Stromal cell of bone marrow (primary cell): ENCODE results near the gene RNF121.

Source experiments
- DNase-seq: peaks from one replicate; pipeline ENCODE4 v3.0.0-alpha.2; 2012; ENCODE audit warnings: low read depth

Gene RNF121

DNA sequence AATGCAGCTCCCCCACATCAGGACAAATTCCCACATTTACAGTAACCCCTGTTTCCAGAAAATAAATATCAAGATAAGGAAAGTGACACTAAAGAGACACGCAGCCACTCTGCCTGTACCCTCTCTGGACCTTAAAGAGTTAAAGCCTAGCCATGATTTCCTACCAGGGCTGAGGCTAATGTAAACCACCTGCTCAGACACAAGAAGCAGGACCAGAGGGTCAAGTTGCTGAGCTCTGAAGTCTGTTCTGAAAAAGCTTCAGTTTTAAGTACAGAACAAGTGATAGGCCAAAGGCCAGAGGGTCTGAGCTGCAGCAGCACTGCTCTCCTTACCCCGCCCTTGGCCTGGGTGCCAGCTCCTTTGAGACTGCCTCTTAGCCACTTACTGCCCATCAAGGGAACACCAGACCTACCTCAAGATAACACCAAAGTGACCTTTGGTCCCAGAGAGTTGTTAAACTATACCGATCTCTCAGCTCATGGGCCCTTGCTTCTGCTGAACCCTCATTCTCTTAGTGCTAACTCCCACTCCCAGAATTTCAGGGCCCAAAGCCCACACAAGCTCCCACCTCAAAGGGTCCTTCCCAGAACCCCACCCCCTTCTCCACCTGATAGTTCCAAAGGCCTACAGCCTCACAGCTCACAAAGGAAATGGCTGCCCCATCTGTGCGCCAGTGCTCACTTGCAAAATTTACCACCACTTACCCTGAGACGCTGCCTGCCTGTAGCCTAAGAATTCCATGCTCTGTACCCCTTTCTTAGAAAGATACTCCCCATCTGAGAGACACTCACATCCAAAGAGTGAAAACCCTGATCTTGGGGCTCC, 110.4 kb downstream of the RNF121 start:
- DNase-seq = no peak

DNA sequence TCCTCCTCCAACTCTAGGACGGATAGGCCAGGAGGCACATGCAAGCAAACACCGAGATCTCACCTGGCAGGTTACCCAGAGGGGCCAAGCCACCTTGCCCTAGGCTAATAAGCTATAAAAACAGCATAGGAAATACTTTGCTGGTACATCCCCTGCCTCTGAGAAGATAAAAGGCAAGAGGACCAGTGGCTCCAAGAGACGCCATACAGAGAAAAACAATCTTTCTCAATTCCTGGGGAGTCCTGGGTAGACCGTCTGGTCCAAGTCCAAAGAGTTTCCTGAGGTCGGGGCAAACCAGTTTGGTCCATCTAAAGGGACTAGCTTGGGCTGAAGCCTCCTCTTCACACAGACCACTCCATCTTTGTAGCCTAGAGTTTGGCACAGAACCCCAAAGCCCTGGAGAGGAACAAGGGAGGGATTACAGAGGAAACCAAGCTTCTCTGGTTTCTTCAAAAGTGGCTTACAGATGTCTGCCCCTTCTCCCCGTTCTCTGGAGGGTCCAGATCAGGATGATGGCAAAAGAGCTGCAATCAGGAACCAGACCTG, 111.1 kb downstream of the RNF121 start:
- DNase-seq = no peak

DNA sequence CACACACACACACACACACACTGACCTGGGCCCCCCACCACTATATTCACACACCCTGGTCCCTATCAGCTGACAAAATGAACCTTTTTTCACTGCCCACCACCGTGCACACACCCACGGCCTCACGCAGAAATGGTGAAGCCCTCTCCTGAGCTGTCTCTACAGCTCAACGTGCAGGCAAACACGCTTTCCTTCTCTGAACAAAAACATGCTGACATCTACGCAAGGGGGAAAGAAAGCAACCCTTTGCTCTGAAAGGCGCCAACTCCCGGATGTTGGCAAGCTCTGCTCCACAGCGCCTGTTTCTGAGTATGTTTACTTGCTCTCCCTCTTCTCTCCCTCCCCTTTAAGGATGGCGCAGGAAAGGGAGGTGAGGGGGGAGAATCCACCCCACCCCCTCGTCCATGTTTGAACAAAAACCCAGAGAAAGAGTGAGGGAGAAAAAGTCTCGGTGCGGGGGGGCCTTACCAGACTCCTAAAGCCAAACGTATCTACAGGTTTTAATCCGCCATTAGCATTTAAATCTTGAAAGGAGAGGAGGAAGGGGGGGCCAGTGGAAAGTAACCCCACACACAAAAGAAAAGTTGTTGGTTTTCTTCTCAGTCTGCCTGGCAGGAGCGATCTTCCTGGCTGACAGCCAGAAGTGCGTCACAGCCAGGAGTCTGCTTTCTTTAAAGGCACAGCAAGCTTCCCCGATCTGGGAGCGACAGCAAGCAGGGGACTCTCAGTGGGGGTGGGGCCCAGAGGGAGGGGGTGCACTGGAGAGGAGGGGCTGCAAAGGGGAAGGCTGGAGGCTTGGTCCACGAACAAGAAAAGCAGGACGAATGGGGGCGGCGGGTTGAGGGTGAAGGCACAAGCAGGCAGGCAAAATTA, 111.9 kb downstream of the RNF121 start:
- peak; percentile 93 for DNase-seq

DNA sequence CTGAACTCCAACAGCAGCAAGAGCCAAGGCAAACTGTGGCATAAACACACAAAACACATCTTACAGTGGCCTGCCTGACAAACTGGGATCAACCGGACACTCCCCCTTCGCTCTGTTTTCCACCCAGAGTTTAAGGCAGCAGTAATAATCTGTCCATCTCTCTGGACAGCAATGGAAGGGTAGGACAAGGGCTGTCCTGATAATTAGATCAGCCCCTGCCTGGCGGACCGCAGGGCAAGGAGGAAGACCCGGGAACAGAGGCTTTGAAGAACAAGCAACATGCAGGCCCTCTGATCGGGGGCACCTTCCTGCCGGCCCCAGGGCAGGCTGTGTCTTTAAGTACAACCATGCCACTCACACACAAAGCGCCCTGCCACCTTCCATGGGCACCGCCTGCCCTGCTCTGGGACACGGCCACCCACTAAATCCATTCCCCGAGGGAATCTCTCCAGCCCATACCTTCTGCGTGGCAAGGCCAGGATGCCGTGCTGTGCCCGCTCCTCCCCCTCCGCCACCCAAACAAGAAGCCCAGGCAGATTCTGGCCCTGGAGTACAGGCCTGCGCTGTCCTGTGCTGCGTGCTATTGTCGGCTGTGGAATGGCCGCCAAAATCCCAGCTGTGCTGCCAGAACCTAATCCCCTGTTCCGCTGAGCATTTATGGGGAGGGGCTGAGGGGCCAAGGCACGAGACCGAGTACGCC, 112.7 kb downstream of the RNF121 start:
- DNase-seq = peak; percentile 47

DNA sequence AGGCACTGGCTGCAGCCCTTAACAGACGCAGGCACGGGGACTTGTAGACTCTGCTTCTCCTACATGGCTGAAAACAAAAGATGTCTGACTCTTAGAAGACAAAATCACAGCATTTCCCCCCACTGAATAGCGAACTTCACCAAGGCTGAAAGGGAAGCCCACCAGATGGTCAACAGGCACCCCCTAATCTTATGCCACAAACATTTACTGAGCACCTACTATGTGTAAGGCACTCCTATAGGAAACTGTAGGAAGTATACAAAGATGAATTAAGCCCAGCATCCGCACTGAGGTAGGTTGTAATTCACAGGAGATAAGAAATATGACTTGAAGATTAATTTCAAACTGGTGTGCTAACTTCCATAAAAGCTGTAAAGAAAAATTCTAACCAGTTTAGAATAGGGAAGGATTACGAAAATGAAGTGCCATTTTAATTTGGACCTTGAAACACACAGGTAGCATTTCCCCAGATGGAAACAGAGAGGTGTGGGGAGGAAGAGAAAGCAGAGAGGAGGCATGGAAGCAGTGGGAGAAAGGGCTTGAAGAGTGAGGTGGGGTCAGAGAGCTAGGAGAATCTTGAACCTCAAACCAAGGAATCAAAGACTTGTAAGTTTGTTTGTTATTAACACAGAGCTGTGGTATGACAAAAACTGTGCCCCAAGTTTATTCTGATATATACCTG, 113.4 kb downstream of the RNF121 start:
- DNase-seq = no peak

DNA sequence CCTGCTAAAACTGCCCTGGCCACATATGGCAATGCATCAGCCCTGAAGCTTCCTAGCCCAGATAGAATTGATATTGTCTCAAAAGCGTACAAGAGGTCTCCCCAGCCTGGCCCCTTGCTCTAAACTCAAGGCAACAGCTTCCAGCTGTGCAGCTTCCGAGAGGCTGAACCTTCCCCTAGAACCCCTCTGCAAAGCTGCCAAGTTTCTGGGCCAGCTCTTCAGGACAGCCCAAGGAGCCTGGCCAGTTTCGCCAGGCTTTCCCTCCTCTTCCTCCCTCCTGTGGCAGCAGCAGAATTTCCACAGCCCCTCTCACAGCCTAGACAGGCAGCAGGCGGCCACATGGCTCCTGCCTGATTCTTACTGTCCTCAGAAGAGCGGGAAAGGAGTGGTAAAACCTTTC, 117.0 kb downstream of the RNF121 start:
- no peak for DNase-seq
